HG03354 (cell line): ENCODE measurements around the gene PNKP.

Experiments
- ATAC-seq: cut with Tn5 transposase; IDR thresholded peaks from one replicate; pipeline ENCODE4 v1.9.1; 2021; ENCODE audit warnings: mild to moderate bottlenecking; ENCODE audit not compliant: unreplicated experiment, poor library complexity, severe bottlenecking

Gene PNKP

GRCh38 chr19:49877020-49877878 is 9.9 kb upstream of the PNKP start, which contains the start of the genes AKT1S1 and TBC1D17:
TSS of gene AKT1S1 (minus strand) at chr19:49877355. CDS start at chr19:49873295, 4,060 bp downstream.
TSS of gene TBC1D17 (plus strand) at chr19:49877702. CDS start at chr19:49877724, 22 bp downstream.
- peak; percentile 71 for ATAC-seq

GRCh38 chr19:49876422-49877019 is 9.1 kb upstream of the PNKP start:
- ATAC-seq: peak; percentile 57

GRCh38 chr19:49875857-49876421 is 8.6 kb upstream of the PNKP start:
- ATAC-seq: no peak

GRCh38 chr19:49875177-49875576 is 7.8 kb upstream of the PNKP start:
- ATAC-seq: no peak

GRCh38 chr19:49874503-49875157 is 7.3 kb upstream of the PNKP start:
- no peak for ATAC-seq

GRCh38 chr19:49873834-49874233 is 6.5 kb upstream of the PNKP start:
- ATAC-seq: no peak

GRCh38 chr19:49873129-49873521 is 5.7 kb upstream of the PNKP start:
- ATAC-seq: no peak

GRCh38 chr19:49872245-49873128 is 5.1 kb upstream of the PNKP start:
- ATAC-seq: no peak

- no peak for ATAC-seq
Observed at GRCh38 chr19:49871349-49871985, 4.1 kb upstream of the PNKP start.

GRCh38 chr19:49870309-49870901 is 3.0 kb upstream of the PNKP start:
- ATAC-seq: no peak

GRCh38 chr19:49869484-49870308 is 2.3 kb upstream of the PNKP start:
- peak; percentile 72 for ATAC-seq

- ATAC-seq: peak; percentile 5
Observed at GRCh38 chr19:49869009-49869483, 1.7 kb upstream of the PNKP start.

GRCh38 chr19:49864890-49865289 is 2.5 kb downstream of the PNKP start:
- ATAC-seq: no peak

GRCh38 chr19:49863935-49864320 is 3.4 kb downstream of the PNKP start:
- no peak for ATAC-seq

- no peak for ATAC-seq
Observed at GRCh38 chr19:49863254-49863934, 4.0 kb downstream of the PNKP start.

GRCh38 chr19:49862391-49863253 is 4.8 kb downstream of the PNKP start:
- no peak for ATAC-seq
